ENCODE data around the gene GNG11.

DNA sequence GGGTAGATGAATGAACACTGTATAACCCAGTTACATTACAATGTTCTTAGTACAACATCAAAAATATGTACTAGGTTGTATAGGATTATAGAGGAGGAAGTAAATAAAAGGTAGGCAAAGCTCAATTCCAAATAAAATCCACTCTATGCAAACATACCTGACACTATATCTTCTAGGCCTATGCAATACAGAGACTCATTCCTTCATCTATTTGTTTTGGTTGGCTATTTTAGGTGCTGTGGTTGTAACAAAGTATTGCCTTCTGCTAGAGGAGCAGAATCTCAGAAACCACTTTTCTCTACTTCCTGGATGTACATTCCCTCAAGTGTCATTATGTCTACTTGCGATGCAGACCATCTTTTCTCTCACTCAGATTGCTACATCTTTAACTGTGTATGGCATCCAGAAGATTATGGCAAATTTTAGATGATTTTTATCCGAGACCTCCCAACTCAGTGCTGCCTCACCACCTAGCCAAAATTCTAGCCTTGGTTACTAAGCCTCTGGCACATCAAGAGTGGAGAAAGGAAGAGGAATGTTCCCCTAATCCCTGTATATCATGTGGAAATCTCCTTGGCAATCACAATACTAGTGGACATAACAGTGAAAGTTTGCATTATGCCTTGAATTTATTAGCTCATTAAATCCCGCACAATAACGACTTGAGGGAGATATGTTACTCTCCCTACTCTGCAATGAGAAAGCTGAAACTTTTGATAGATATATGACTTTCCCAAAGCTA lies 25.5 kb upstream of the GNG11 start:
- no peak for TF ChIP-seq POLR2A (IDR thresholded peaks at IDR 0.05)
- TF ChIP-seq, protein P1, sequence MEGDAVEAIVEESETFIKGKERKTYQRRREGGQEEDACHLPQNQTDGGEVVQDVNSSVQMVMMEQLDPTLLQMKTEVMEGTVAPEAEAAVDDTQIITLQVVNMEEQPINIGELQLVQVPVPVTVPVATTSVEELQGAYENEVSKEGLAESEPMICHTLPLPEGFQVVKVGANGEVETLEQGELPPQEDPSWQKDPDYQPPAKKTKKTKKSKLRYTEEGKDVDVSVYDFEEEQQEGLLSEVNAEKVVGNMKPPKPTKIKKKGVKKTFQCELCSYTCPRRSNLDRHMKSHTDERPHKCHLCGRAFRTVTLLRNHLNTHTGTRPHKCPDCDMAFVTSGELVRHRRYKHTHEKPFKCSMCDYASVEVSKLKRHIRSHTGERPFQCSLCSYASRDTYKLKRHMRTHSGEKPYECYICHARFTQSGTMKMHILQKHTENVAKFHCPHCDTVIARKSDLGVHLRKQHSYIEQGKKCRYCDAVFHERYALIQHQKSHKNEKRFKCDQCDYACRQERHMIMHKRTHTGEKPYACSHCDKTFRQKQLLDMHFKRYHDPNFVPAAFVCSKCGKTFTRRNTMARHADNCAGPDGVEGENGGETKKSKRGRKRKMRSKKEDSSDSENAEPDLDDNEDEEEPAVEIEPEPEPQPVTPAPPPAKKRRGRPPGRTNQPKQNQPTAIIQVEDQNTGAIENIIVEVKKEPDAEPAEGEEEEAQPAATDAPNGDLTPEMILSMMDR (IDR thresholded peaks at IDR 0.05), result no peak
